SK-N-SH treated with all-trans-retinoic acid at 6 μM for 48 hours (cell line): ENCODE data around the gene MMADHC.
A peak's percentile ranks its signal among the peaks of the same experiment; 100 is the strongest.

Experiments used
- ATAC-seq: fragments of 200-7000 bp; cut with Tn5 transposase; 3 replicates; pipeline ENCODE4 v1.9.1; 2020; ENCODE audit warnings: mild to moderate bottlenecking, moderate library complexity
- ARNTL ChIP-seq: fragments of 450-650 bp; formaldehyde crosslinking; IDR thresholded peaks from 2 replicates; pipeline ENCODE4 v1.5.0; 2020; ENCODE audit warnings: low read depth, mild to moderate bottlenecking, moderate library complexity, borderline replicate concordance
- CSRNP3 ChIP-seq: fragments of 250-450 bp; sonication (Bioruptor Pico); IDR thresholded peaks from 2 replicates; pipeline ENCODE4 v1.5.1; 2021; ENCODE audit warnings: mild to moderate bottlenecking, moderate library complexity
- ESRRG ChIP-seq: fragments of 250-450 bp; sonication (Bioruptor Pico); IDR thresholded peaks from 2 replicates; pipeline ENCODE4 v1.6.1; 2021; ENCODE audit warnings: mild to moderate bottlenecking
- GLIS3 ChIP-seq: fragments of 250-450 bp; sonication (Bioruptor Pico); IDR thresholded peaks from 2 replicates; pipeline ENCODE4 v1.5.0; 2020; ENCODE audit warnings: mild to moderate bottlenecking, moderate library complexity
- ISL1 ChIP-seq: fragments of 250-450 bp; sonication (Bioruptor Pico); IDR thresholded peaks from 2 replicates; pipeline ENCODE4 v2.1.2; 2022; ENCODE audit warnings: mild to moderate bottlenecking, moderate library complexity
- OSR1 ChIP-seq: fragments of 250-450 bp; sonication (Bioruptor Pico); IDR thresholded peaks from 2 replicates; pipeline ENCODE4 v1.8.0; 2022; ENCODE audit warnings: moderate library complexity, mild to moderate bottlenecking, inconsistent platforms
- POU6F1 ChIP-seq: fragments of 250-450 bp; sonication (Bioruptor Pico); IDR thresholded peaks from 2 replicates; pipeline ENCODE4 v1.8.0; 2021; ENCODE audit warnings: low read depth, mild to moderate bottlenecking, moderate library complexity, borderline replicate concordance
- PPARA ChIP-seq: fragments of 250-450 bp; sonication (Bioruptor Pico); IDR thresholded peaks from 2 replicates; pipeline ENCODE4 v1.5.0; 2020; ENCODE audit warnings: mild to moderate bottlenecking, borderline replicate concordance
- RARB ChIP-seq: fragments of 250-450 bp; sonication (Bioruptor Pico); IDR thresholded peaks from 2 replicates; pipeline ENCODE4 v1.8.0; 2021; ENCODE audit warnings: mild to moderate bottlenecking, moderate library complexity
- SNAI2 ChIP-seq: fragments of 250-450 bp; sonication (Bioruptor Pico); IDR thresholded peaks from 2 replicates; pipeline ENCODE4 v1.5.0; 2020; ENCODE audit warnings: mild to moderate bottlenecking, moderate library complexity
- TCF4 ChIP-seq: fragments of 250-450 bp; sonication (Bioruptor Pico); IDR thresholded peaks from 2 replicates; pipeline ENCODE4 v1.8.0; 2021; ENCODE audit warnings: mild to moderate bottlenecking, moderate library complexity, borderline replicate concordance
- ZC3H10 ChIP-seq: fragments of 250-450 bp; sonication (Bioruptor Pico); IDR thresholded peaks from 2 replicates; pipeline ENCODE4 v1.5.1; 2021; ENCODE audit warnings: mild to moderate bottlenecking, moderate library complexity
- ZFP30 ChIP-seq: fragments of 450-650 bp; formaldehyde crosslinking; IDR thresholded peaks from 2 replicates; pipeline ENCODE4 v1.5.0; 2022; ENCODE audit warnings: mild to moderate bottlenecking, moderate library complexity
- ZNF565 ChIP-seq: fragments of 450-650 bp; formaldehyde crosslinking; conservative IDR thresholded peaks from 2 replicates; pipeline ENCODE4 v1.5.0; 2020; ENCODE audit warnings: low read depth, mild to moderate bottlenecking, moderate library complexity
- ZNF70 ChIP-seq: fragments of 450-650 bp; formaldehyde crosslinking; IDR thresholded peaks from 2 replicates; pipeline ENCODE4 v1.5.0; 2020; ENCODE audit warnings: mild to moderate bottlenecking, moderate library complexity
- ZNF8 ChIP-seq: fragments of 450-650 bp; formaldehyde crosslinking; IDR thresholded peaks from 2 replicates; pipeline ENCODE4 v1.5.0; 2020; ENCODE audit warnings: mild to moderate bottlenecking, moderate library complexity
- TF ChIP-seq, protein P1 (sequence below): fragments of 250-450 bp; sonication (Bioruptor Pico); IDR thresholded peaks from 2 replicates; pipeline ENCODE4 v1.5.1; 2020; ENCODE audit warnings: low read depth, mild to moderate bottlenecking, moderate library complexity
- TF ChIP-seq, protein P2 (sequence below): fragments of 250-450 bp; sonication (Bioruptor Pico); IDR thresholded peaks from 2 replicates; pipeline ENCODE4 v1.5.0; 2020; ENCODE audit warnings: mild to moderate bottlenecking, moderate library complexity
- TF ChIP-seq, protein P3 (sequence below): fragments of 250-450 bp; sonication (Bioruptor Pico); IDR thresholded peaks from 2 replicates; pipeline ENCODE4 v1.8.0; 2020; ENCODE audit warnings: mild to moderate bottlenecking, moderate library complexity, borderline replicate concordance

The MMADHC gene

DNA sequence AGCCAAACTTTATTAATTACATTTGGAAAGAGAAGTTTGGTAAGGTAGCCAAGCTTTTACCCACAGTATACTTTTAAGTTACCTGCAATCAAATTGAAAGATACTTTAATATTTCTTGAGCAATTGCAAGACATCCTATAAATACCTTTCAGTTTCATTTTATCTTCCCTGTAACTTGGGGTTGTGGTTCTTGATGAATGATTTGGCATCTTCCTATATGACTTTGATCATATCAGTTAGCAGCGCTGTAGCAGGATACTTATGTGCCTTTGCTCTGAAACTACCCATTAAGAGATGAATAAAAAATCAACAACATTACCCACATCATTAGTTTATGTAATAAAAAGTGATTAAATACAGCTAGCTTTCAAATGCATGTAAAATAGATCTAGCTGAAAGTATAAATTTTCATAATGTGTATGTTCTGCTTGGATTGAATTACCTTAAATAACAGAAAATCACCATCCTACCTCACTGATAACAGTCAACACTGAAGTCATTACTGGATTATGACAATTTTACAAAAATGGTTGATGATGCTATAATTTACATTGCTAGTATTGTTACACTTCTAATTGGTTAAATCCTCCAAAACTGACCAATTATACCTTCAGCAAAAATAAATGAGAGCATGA lies 50.4 kb downstream of the MMADHC start:
- no peak for ATAC-seq
- TF ChIP-seq TCF4 (CRISPR knock-in tag): no peak
- no peak for TF ChIP-seq OSR1
- TF ChIP-seq ZNF70 (CRISPR knock-in tag): no peak
- TF ChIP-seq ESRRG (CRISPR knock-in tag): no peak
- no peak for TF ChIP-seq ZC3H10 (CRISPR knock-in tag)
- TF ChIP-seq SNAI2 (CRISPR knock-in tag): no peak
- TF ChIP-seq GLIS3: no peak
- TF ChIP-seq, protein P1, sequence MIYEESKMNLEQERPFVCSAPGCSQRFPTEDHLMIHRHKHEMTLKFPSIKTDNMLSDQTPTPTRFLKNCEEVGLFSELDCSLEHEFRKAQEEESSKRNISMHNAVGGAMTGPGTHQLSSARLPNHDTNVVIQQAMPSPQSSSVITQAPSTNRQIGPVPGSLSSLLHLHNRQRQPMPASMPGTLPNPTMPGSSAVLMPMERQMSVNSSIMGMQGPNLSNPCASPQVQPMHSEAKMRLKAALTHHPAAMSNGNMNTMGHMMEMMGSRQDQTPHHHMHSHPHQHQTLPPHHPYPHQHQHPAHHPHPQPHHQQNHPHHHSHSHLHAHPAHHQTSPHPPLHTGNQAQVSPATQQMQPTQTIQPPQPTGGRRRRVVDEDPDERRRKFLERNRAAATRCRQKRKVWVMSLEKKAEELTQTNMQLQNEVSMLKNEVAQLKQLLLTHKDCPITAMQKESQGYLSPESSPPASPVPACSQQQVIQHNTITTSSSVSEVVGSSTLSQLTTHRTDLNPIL (CRISPR knock-in tag): no peak
- no peak for TF ChIP-seq POU6F1
- TF ChIP-seq CSRNP3 (CRISPR knock-in tag): no peak
- TF ChIP-seq, protein P2, sequence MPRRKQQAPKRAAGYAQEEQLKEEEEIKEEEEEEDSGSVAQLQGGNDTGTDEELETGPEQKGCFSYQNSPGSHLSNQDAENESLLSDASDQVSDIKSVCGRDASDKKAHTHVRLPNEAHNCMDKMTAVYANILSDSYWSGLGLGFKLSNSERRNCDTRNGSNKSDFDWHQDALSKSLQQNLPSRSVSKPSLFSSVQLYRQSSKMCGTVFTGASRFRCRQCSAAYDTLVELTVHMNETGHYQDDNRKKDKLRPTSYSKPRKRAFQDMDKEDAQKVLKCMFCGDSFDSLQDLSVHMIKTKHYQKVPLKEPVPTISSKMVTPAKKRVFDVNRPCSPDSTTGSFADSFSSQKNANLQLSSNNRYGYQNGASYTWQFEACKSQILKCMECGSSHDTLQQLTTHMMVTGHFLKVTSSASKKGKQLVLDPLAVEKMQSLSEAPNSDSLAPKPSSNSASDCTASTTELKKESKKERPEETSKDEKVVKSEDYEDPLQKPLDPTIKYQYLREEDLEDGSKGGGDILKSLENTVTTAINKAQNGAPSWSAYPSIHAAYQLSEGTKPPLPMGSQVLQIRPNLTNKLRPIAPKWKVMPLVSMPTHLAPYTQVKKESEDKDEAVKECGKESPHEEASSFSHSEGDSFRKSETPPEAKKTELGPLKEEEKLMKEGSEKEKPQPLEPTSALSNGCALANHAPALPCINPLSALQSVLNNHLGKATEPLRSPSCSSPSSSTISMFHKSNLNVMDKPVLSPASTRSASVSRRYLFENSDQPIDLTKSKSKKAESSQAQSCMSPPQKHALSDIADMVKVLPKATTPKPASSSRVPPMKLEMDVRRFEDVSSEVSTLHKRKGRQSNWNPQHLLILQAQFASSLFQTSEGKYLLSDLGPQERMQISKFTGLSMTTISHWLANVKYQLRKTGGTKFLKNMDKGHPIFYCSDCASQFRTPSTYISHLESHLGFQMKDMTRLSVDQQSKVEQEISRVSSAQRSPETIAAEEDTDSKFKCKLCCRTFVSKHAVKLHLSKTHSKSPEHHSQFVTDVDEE (CRISPR knock-in tag): no peak
- TF ChIP-seq RARB (CRISPR knock-in tag): no peak
- no peak for TF ChIP-seq PPARA
- TF ChIP-seq, protein P3, sequence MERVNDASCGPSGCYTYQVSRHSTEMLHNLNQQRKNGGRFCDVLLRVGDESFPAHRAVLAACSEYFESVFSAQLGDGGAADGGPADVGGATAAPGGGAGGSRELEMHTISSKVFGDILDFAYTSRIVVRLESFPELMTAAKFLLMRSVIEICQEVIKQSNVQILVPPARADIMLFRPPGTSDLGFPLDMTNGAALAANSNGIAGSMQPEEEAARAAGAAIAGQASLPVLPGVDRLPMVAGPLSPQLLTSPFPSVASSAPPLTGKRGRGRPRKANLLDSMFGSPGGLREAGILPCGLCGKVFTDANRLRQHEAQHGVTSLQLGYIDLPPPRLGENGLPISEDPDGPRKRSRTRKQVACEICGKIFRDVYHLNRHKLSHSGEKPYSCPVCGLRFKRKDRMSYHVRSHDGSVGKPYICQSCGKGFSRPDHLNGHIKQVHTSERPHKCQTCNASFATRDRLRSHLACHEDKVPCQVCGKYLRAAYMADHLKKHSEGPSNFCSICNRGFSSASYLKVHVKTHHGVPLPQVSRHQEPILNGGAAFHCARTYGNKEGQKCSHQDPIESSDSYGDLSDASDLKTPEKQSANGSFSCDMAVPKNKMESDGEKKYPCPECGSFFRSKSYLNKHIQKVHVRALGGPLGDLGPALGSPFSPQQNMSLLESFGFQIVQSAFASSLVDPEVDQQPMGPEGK (CRISPR knock-in tag): no peak
- TF ChIP-seq, all 23 proteins: peak for 0

DNA sequence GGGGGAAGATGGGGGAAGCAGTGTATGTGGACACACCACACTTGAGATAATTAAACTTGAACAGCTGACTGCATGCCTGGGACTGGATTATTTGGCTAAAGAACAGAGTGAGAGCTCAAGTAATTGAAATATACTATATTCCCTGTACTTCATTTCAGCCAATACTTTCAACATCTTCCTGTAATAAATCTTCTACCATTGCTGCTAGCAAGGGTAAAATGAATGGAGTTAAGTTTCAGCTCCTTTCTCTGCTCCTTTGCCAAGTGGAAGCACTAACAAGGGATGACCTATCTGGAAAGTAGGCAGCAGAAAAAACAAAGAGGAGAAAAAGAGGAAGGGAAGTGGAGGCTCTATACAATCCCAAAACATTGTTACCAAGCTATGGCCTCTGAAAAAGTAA lies 50.9 kb downstream of the MMADHC start:
- no peak for TF ChIP-seq ZNF8 (CRISPR knock-in tag)
- TF ChIP-seq, protein P2 (CRISPR knock-in tag): no peak
- TF ChIP-seq ISL1 (CRISPR knock-in tag): no peak
- TF ChIP-seq ZNF565 (CRISPR knock-in tag): no peak
- TF ChIP-seq, protein P1 (CRISPR knock-in tag): no peak
- no peak for TF ChIP-seq CSRNP3 (CRISPR knock-in tag)
- TF ChIP-seq ZFP30 (CRISPR knock-in tag): no peak
- no peak for TF ChIP-seq ARNTL (CRISPR knock-in tag)
- TF ChIP-seq SNAI2 (CRISPR knock-in tag): no peak
- TF ChIP-seq, all 23 proteins: peak for 0

More for the DNA sequence above, 50.9 kb downstream of the MMADHC start:
- peak; percentile 54 for ATAC-seq
